Measurements from ENCODE around the gene HMGCS2.

Gene HMGCS2

DNA sequence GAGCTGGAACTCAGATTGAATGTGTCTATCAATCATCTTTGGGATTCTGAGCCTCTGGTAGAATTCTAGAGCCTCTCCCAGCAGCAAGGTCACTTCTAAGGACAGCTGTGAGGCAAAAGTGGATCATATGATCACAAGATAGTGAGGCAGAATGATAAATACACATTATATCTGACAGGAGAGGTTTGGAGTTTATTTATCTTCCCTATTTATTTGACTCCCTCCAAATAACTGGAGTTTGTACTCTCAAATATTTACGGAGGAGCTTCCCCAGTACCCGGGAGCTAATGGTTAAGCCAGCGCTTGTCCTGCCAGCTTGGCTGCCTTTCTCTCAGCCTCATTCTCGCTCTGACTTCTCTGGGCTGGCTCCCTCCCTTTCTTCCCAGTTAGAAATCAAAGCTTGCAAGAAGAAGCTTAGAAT is 2.3 kb downstream of the HMGCS2 start (continued):
- TF ChIP-seq, protein P1, sequence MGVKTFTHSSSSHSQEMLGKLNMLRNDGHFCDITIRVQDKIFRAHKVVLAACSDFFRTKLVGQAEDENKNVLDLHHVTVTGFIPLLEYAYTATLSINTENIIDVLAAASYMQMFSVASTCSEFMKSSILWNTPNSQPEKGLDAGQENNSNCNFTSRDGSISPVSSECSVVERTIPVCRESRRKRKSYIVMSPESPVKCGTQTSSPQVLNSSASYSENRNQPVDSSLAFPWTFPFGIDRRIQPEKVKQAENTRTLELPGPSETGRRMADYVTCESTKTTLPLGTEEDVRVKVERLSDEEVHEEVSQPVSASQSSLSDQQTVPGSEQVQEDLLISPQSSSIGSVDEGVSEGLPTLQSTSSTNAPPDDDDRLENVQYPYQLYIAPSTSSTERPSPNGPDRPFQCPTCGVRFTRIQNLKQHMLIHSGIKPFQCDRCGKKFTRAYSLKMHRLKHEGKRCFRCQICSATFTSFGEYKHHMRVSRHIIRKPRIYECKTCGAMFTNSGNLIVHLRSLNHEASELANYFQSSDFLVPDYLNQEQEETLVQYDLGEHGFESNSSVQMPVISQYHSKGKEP (tag by site-specific recombination; IDR thresholded peaks at IDR 0.05), result no peak
- TF ChIP-seq, protein P2, sequence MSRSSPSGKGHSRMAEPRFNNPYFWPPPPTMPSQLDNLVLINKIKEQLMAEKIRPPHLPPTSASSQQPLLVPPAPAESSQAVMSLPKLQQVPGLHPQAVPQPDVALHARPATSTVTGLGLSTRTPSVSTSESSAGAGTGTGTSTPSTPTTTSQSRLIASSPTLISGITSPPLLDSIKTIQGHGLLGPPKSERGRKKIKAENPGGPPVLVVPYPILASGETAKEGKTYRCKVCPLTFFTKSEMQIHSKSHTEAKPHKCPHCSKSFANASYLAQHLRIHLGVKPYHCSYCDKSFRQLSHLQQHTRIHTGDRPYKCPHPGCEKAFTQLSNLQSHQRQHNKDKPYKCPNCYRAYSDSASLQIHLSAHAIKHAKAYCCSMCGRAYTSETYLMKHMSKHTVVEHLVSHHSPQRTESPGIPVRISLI (tag by site-specific recombination; IDR thresholded peaks at IDR 0.05), result no peak
- TF ChIP-seq, protein P3, sequence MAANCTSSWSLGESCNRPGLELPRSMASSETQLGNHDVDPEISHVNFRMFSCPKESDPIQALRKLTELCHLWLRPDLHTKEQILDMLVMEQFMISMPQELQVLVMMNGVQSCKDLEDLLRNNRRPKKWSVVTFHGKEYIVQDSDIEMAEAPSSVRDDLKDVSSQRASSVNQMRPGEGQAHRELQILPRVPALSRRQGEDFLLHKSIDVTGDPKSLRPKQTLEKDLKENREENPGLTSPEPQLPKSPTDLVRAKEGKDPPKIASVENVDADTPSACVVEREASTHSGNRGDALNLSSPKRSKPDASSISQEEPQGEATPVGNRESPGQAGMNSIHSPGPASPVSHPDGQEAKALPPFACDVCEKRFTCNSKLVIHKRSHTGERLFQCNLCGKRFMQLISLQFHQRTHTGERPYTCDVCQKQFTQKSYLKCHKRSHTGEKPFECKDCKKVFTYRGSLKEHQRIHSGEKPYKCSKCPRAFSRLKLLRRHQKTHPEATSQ (tag by site-specific recombination; IDR thresholded peaks at IDR 0.05), result no peak
- TF ChIP-seq ZNF24 (tag by site-specific recombination; IDR thresholded peaks at IDR 0.05) (no peak), ZBTB17 (tag by site-specific recombination; IDR thresholded peaks at IDR 0.05) (no peak), KLF10 (tag by site-specific recombination; IDR thresholded peaks at IDR 0.05) (no peak), ZNF654 (tag by site-specific recombination; IDR thresholded peaks at IDR 0.05; ENCODE audit: low read depth) (no peak), ZNF561 (tag by site-specific recombination; IDR thresholded peaks at IDR 0.05; ENCODE audit: borderline replicate concordance) (no peak), BCL11B (tag by site-specific recombination; IDR thresholded peaks at IDR 0.05; ENCODE audit: low read depth) (no peak), ZNF555 (tag by site-specific recombination; conservative IDR thresholded peaks at IDR 0.05) (no peak), KLF7 (tag by site-specific recombination; IDR thresholded peaks at IDR 0.05; ENCODE audit: borderline replicate concordance) (no peak)

DNA sequence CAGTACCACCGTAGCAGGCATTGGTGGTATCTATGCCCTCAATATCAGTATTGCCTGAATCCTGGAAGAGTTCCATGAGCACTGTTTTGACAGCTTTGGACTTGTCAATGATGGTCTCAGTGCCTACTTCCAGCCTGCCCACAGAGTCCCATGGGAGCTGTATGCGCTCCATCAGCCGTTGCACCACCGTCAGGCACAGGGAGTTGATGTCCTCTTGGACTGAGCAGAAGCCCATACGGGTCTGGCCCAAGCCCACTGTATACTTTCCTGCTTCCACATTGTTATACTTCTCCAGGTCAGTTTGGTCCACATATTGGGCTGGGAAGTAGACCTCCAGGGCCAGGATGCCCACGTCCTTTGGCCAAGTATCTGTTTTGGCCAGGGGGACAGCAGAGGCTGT is 4.5 kb downstream of the HMGCS2 start:
- Histone ChIP-seq H3K9me3 (ENCODE audit: control insufficient read depth, insufficient read depth, low read depth, low read length) (no peaks in the 10 kb centered on the region), H3K27ac (ENCODE audit: extremely low read depth, low read depth, low read length) (no peak overlapping the region), H3K36me3 (ENCODE audit: control insufficient read depth in 2 of 2, insufficient read depth in 1 of 2, low read length in 2 of 2) (no peaks in the 10 kb centered on the region), H3K4me3 (ENCODE audit: low read depth, low read length) (no peak overlapping the region), H3K4me1 (ENCODE audit: control insufficient read depth, insufficient read depth, low read length) (peaks cover 5% of the 10 kb centered on the region; the same call in 1 of the 2 replicates)
- ChIA-PET CTCF (interaction anchor here (0.7 to 1.9 kb wide), 2 partner anchors 20 to 1592 kb away, joined by 3 to 5 read pairs; no protein-coding TSS in a partner anchor), POLR2A (no interaction called here)
- TF ChIP-seq ZNF24 (tag by site-specific recombination; IDR thresholded peaks at IDR 0.05), result no peak
- TF ChIP-seq, protein P4, sequence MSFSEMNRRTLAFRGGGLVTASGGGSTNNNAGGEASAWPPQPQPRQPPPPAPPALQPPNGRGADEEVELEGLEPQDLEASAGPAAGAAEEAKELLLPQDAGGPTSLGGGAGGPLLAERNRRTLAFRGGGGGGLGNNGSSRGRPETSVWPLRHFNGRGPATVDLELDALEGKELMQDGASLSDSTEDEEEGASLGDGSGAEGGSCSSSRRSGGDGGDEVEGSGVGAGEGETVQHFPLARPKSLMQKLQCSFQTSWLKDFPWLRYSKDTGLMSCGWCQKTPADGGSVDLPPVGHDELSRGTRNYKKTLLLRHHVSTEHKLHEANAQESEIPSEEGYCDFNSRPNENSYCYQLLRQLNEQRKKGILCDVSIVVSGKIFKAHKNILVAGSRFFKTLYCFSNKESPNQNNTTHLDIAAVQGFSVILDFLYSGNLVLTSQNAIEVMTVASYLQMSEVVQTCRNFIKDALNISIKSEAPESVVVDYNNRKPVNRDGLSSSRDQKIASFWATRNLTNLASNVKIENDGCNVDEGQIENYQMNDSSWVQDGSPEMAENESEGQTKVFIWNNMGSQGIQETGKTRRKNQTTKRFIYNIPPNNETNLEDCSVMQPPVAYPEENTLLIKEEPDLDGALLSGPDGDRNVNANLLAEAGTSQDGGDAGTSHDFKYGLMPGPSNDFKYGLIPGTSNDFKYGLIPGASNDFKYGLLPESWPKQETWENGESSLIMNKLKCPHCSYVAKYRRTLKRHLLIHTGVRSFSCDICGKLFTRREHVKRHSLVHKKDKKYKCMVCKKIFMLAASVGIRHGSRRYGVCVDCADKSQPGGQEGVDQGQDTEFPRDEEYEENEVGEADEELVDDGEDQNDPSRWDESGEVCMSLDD (tag by site-specific recombination; IDR thresholded peaks at IDR 0.05), result no peak
- no peak for TF ChIP-seq ZNF621 (tag by site-specific recombination; IDR thresholded peaks at IDR 0.05)
- TF ChIP-seq, protein P5, sequence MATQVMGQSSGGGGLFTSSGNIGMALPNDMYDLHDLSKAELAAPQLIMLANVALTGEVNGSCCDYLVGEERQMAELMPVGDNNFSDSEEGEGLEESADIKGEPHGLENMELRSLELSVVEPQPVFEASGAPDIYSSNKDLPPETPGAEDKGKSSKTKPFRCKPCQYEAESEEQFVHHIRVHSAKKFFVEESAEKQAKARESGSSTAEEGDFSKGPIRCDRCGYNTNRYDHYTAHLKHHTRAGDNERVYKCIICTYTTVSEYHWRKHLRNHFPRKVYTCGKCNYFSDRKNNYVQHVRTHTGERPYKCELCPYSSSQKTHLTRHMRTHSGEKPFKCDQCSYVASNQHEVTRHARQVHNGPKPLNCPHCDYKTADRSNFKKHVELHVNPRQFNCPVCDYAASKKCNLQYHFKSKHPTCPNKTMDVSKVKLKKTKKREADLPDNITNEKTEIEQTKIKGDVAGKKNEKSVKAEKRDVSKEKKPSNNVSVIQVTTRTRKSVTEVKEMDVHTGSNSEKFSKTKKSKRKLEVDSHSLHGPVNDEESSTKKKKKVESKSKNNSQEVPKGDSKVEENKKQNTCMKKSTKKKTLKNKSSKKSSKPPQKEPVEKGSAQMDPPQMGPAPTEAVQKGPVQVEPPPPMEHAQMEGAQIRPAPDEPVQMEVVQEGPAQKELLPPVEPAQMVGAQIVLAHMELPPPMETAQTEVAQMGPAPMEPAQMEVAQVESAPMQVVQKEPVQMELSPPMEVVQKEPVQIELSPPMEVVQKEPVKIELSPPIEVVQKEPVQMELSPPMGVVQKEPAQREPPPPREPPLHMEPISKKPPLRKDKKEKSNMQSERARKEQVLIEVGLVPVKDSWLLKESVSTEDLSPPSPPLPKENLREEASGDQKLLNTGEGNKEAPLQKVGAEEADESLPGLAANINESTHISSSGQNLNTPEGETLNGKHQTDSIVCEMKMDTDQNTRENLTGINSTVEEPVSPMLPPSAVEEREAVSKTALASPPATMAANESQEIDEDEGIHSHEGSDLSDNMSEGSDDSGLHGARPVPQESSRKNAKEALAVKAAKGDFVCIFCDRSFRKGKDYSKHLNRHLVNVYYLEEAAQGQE (tag by site-specific recombination; IDR thresholded peaks at IDR 0.05), result no peak
- TF ChIP-seq ZFP3 (tag by site-specific recombination; IDR thresholded peaks at IDR 0.05; ENCODE audit: low read depth), result no peak
- TF ChIP-seq, protein P6, sequence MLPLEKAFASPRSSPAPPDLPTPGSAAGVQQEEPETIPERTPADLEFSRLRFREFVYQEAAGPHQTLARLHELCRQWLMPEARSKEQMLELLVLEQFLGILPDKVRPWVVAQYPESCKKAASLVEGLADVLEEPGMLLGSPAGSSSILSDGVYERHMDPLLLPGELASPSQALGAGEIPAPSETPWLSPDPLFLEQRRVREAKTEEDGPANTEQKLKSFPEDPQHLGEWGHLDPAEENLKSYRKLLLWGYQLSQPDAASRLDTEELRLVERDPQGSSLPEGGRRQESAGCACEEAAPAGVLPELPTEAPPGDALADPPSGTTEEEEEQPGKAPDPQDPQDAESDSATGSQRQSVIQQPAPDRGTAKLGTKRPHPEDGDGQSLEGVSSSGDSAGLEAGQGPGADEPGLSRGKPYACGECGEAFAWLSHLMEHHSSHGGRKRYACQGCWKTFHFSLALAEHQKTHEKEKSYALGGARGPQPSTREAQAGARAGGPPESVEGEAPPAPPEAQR (tag by site-specific recombination; IDR thresholded peaks at IDR 0.05), result no peak
- TF ChIP-seq ZNF549 (tag by site-specific recombination; IDR thresholded peaks at IDR 0.05), result no peak
- TF ChIP-seq, protein P7, sequence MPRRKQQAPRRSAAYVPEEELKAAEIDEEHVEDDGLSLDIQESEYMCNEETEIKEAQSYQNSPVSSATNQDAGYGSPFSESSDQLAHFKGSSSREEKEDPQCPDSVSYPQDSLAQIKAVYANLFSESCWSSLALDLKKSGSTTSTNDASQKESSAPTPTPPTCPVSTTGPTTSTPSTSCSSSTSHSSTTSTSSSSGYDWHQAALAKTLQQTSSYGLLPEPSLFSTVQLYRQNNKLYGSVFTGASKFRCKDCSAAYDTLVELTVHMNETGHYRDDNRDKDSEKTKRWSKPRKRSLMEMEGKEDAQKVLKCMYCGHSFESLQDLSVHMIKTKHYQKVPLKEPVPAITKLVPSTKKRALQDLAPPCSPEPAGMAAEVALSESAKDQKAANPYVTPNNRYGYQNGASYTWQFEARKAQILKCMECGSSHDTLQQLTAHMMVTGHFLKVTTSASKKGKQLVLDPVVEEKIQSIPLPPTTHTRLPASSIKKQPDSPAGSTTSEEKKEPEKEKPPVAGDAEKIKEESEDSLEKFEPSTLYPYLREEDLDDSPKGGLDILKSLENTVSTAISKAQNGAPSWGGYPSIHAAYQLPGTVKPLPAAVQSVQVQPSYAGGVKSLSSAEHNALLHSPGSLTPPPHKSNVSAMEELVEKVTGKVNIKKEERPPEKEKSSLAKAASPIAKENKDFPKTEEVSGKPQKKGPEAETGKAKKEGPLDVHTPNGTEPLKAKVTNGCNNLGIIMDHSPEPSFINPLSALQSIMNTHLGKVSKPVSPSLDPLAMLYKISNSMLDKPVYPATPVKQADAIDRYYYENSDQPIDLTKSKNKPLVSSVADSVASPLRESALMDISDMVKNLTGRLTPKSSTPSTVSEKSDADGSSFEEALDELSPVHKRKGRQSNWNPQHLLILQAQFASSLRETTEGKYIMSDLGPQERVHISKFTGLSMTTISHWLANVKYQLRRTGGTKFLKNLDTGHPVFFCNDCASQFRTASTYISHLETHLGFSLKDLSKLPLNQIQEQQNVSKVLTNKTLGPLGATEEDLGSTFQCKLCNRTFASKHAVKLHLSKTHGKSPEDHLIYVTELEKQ (tag by site-specific recombination; IDR thresholded peaks at IDR 0.05; ENCODE audit: borderline replicate concordance), result no peak
- no peak for TF ChIP-seq ZNF660 (tag by site-specific recombination; IDR thresholded peaks at IDR 0.05)
- no peak for TF ChIP-seq ZNF521 (tag by site-specific recombination; IDR thresholded peaks at IDR 0.05)
- TF ChIP-seq ZNF626 (tag by site-specific recombination; IDR thresholded peaks at IDR 0.05), result no peak
